Fibroblast of pulmonary artery (primary cell): Measurements from ENCODE around the gene GLI3.

Experiments
- DNase-seq: peaks from one replicate; pipeline ENCODE4 v3.0.0-alpha.2; 2010; ENCODE audit warnings: low read depth
- H3K4me3 ChIP-seq: replicated peaks from 2 replicates; pipeline ENCODE4 v1.5.1; 2011; ENCODE audit warnings: low read depth, mild to moderate bottlenecking, control low read depth, low read length, moderate library complexity
- TF ChIP-seq, protein P1 (sequence below): IDR thresholded peaks from 2 replicates; pipeline ENCODE4 v1.5.1; 2011; ENCODE audit warnings: mild to moderate bottlenecking, control low read depth, low read length, inconsistent platforms; ENCODE audit errors: missing control alignments

Gene GLI3

DNA sequence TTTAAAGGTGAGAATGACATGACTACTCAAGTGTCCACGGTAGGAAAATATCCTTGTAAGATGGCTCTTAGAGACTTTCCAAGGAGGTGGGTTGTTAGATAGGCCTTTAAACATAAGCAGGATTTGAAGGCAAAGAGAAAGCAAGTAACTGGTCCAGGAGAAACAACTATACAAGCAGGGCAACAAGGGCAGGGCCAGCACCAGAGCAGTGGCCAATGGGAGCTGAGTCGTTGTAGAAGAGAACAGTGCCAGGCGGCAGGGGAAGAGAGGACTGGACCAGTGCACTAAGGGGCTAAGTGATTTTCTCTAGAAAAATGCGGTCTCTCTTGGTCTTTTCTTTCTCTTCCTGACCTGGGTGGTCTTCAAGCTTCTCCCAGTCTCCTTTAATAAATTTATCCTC lies 94.9 kb downstream of the GLI3 start:
- TF ChIP-seq, protein P1, sequence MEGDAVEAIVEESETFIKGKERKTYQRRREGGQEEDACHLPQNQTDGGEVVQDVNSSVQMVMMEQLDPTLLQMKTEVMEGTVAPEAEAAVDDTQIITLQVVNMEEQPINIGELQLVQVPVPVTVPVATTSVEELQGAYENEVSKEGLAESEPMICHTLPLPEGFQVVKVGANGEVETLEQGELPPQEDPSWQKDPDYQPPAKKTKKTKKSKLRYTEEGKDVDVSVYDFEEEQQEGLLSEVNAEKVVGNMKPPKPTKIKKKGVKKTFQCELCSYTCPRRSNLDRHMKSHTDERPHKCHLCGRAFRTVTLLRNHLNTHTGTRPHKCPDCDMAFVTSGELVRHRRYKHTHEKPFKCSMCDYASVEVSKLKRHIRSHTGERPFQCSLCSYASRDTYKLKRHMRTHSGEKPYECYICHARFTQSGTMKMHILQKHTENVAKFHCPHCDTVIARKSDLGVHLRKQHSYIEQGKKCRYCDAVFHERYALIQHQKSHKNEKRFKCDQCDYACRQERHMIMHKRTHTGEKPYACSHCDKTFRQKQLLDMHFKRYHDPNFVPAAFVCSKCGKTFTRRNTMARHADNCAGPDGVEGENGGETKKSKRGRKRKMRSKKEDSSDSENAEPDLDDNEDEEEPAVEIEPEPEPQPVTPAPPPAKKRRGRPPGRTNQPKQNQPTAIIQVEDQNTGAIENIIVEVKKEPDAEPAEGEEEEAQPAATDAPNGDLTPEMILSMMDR = no peak
- no peak overlapping the region for H3K4me3 ChIP-seq
- DNase-seq = no peak

DNA sequence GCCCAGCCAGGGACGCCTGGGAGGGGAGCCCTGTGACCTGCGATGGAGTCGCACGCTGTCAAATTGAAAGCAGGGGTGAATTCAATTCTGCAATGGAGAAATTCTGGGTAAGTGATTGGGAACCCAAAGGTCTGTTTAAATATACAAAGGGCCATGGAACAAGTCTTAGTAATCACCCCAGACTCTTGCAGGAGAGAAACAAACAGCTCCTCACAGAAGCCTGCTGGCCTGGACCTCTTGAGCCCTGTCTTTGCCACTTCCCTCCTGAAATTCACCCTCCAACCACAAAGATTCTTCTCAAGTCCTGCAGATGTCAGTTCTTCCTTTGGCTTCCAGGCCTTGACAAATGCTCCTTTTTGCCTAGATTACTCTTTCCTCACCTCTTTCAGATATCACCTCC lies 97.3 kb downstream of the GLI3 start:
- H3K4me3 ChIP-seq = no peak overlapping the region
- no peak for DNase-seq
- TF ChIP-seq, protein P1 = no peak

DNA sequence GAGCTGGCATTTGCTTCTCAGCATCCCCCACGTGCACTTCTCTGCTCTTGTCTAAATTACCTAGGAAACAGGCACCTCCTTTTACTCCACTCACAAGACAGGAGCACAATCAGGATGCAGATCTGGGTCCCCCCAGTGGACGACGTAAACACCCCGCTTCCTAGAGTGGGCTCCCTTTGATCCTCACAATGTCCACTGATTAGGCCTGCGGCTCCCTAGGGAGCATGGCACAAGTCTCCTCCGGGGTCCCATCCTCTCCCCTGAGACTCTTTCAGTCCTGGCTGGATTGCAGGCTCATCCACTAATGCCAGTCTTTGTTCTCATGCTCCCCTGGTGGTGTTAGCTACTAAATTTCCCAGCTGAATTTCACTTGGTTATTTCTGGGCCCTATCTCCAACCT lies 98.3 kb downstream of the GLI3 start:
- TF ChIP-seq, protein P1 = no peak
- no peak for DNase-seq

DNA sequence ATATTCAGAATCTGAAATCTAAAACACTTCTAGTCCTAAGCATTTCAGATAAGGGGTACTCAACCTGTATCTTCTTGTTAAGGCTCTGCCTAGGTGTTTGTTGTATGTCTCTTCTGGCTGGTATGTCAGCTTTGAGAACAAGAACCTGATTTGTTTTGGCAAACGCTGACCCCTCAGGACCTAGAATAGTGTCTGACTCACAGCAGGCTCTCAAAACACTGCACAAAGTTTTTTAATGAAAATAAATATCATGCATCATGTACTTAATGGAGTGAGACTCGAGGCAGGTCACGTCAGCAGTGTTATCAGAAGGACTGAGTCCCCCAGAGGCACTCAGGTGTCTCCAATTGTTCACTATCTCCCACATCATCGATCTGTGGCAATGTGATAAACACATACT lies 99.1 kb downstream of the GLI3 start:
- no peak overlapping the region for H3K4me3 ChIP-seq
- TF ChIP-seq, protein P1 = no peak
- no peak for DNase-seq

More for the DNA sequence above, 98.3 kb downstream of the GLI3 start:
- H3K4me3 ChIP-seq = no peak overlapping the region

DNA sequence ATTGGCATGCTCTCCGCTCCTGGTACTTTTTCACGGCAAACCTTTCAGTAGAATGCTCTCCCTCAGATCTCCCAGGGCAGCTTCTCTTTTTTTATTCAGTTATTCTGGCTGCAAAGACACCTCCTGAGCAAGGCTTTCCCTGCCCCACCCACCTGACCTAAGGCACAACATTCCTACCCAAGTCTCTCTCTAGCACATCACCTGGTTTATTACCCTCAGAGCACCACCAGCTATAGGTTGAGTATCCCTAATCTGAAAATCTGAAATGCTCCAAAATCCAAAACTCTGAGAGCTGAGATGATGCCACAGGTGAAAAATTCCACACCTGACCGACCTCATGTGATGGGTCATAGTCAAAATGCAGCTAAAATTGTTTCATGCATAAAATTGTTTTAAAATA lies 99.6 kb downstream of the GLI3 start:
- no peak overlapping the region for H3K4me3 ChIP-seq
- TF ChIP-seq, protein P1 = no peak
- DNase-seq = no peak

DNA sequence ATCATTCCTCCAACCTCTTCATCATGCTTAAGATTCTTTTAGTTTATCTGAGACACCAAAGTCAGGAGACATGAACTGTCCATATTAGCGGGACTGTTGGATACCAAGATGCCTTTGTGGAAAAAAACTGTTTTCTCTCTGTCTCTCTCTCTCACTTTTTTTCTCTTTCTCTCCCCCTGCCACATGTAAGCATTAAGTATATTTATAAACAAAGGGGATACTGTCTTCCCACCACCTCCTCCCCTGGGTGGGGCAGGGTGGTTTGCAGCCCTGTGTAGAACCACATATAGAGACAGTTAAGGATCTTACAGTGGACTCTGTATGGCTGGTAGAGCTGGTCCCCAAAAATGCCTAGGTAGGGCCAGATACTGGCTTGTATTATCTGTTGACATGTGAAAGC lies 101.3 kb downstream of the GLI3 start:
- H3K4me3 ChIP-seq = no peak overlapping the region
- TF ChIP-seq, protein P1 = no peak

DNA sequence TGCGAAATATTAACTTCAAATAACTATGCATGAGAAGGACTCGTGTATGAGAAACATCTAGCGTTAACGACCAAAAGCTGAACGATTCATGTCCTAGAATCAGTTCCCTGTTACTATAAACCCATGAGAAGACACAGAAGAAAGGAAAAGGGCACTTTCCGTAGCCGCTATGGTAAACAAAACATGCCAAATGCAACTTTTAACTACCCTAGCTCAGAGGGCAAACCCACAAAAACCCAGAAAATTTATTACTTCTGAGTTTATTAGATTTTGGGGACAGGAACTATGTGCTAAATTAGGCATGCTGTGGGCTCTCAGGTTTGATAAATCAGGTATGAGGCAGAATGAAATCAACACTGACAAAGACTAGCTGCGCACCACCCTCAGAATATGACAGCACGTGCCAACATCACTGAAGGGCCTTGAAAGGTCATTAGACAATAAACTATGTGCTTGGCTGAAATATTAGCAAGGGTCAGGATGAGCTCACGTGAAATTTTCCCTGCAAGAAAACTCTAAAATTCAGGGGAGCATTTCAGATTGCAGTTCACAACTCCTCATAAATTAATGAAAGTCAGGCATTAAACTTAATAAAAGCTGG lies 102.6 kb downstream of the GLI3 start:
- H3K4me3 ChIP-seq = no peak overlapping the region
- DNase-seq = no peak
- TF ChIP-seq, protein P1 = no peak

More for the DNA sequence above, 101.3 kb downstream of the GLI3 start:
- no peak for DNase-seq
